HT1080 (cell line): Measurements from ENCODE around the gene CLMN. TPM values are rescaled to one million over a fixed set of nuclear protein-coding genes. Genes with fewer than 3 reads are reported as not detected.
"Not testable (repeated sequence)": the region's sequence is repeated elsewhere in the genome, so short reads cannot be mapped to it uniquely, and the experiment has no call there.

Experiments used
- DNase-seq: peaks from one replicate; pipeline ENCODE4 v3.0.0-alpha.2; 2015; ENCODE audit warnings: low read depth
- total RNA-seq: library from RNA; depleted of rRNA; stranded (reverse); fragments of >200 nt; shearing (Covaris generic); gene quantifications from 2 replicates; pipeline ENCODE4 v1.2.3, GENCODE V29; 2014

CLMN gene
- total RNA-seq, 1 experiment from 2014 or later = 3.8 TPM

- no peak for DNase-seq
Measured at GRCh38 chr14:95197551-95197950, 122.2 kb downstream of the CLMN start.

DNA sequence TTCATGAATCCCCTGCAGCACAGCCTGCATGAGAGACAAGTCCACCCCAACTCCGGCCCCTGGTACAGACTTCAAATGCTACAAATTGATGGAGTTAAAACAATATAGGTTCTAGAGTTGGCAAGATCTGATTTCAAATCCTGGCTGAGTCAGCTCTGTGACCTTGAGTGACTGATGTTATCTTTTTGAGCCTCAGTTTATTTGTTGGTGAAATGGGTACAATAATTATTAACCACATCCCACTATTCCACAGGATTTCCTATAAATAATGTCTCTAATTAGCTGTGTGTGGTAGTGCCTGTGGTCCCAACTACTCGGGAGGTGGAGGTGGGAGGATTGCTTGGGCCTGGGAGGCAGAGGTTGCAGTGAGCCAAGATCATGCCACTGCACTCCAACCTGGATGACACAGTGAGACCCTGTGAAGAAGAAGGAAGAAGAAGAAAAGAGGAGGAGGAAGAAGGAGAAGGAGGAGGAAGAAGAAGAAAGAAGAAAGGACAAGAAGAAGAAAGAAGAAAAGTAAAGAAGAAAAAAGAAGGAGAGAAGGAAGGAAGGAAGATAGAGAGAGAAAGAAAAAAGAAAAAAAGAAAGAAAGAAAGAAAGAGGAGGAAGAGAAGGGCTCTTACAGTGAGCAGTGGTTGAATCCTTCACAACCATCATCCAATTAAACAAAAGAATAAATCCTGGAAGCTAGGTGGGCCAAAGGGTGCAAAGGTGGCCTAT, 122.7 kb downstream of the CLMN start:
- no peak for DNase-seq

DNA sequence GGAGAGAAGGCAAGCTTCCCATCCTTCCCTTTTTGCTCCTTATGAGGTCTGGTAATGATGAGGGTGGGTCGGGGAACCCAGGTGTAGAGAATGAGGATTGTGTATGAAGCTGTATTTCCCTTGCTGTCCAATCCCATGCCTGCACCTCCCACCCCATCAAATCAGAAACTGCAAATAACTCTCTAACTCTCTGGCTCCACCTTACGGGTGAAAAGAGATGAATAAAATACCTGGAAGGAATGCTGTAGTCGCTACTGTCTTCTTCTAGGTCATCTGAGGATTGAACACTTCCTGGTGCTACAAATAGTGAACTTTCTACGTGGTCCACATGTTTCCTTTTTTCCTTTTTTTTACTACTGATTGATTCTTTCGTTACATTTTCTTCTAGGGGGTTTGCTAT, 123.4 kb downstream of the CLMN start:
- no peak for DNase-seq

GRCh38 chr14:95195031-95195430, 124.7 kb downstream of the CLMN start:
- DNase-seq = no peak

GRCh38 chr14:95193081-95193480, 126.6 kb downstream of the CLMN start:
- DNase-seq = no peak

GRCh38 chr14:95192311-95192710, 127.4 kb downstream of the CLMN start:
- no peak for DNase-seq

DNA sequence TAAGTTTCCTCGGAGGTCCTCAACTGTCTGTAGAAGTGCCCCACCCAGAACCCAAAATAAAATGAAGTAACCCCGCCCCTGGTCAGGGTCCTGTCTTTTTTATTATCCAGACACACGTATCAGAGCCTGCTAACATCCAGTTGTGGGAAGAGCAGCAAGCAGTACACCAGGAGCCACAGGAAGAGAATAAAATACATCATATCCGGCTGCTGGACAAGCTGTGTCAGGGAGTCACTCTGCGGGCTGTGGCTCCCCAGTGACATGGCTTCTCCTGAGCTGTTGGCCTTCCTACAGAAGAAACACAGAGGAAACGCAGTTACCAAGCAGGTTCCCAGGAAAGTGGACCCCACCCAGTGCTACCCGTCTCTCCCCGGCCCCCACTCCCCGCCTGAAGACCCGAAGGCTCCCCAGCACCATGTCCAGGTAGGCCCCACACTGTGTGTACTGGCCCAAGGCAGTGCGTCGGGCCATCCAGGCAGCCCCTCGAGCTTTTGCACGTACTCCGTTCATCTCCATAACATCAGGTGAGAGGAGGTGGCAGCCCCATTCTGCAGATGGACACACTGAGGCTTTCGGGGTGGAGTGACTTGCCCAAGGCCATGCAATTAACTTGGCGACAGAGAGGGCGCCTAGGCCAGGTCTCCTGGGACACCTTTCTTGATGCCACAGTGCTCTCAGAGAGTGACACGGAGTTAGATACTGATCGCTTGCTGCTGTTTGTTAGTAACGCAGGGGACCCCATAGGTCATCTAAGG, 128.1 kb downstream of the CLMN start:
- DNase-seq = no peak

- DNase-seq = no peak
Measured at GRCh38 chr14:95190857-95191256, 128.9 kb downstream of the CLMN start.

- no peak for DNase-seq
Measured at GRCh38 chr14:95190346-95190840, 129.3 kb downstream of the CLMN start.

DNA sequence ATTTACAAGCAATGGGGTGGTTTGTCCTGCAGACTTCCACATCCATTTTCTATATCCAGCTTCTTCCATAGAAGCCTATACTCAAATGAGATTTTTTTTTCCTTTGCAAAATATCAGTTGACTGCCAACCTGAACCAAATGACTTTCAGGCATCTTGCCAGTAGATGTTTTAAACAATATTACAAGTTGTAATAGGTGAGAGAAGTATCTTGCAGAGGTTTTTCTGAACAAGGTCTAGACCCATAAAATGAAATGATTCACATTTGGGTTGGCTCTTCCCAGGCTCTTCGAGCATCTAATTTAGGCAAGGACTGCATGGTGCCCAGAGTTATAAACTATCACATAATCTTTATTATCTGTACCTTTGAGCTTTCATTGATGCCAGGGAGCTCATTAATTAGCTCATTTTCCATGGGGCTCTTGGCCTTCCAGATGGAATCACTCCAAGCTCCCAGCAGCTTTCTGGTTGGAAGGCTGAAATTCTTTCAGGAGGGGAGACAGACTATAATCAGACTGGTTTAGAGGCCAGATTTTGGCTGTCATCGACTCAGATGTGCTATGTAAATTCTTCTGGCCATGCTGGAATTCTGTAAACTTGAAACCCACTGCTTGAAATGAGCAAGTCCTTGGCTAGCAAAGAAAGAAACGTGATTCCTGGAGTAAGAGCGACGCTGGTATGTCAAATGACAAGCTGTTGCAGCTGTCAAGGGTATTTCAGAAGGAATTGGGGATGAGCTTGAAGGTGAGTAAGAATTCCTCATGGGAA, 130.2 kb downstream of the CLMN start:
- DNase-seq = no peak

GRCh38 chr14:95188380-95188779, 131.3 kb downstream of the CLMN start:
- no peak for DNase-seq

GRCh38 chr14:95185767-95186392, 133.8 kb downstream of the CLMN start:
- DNase-seq = no peak

DNA sequence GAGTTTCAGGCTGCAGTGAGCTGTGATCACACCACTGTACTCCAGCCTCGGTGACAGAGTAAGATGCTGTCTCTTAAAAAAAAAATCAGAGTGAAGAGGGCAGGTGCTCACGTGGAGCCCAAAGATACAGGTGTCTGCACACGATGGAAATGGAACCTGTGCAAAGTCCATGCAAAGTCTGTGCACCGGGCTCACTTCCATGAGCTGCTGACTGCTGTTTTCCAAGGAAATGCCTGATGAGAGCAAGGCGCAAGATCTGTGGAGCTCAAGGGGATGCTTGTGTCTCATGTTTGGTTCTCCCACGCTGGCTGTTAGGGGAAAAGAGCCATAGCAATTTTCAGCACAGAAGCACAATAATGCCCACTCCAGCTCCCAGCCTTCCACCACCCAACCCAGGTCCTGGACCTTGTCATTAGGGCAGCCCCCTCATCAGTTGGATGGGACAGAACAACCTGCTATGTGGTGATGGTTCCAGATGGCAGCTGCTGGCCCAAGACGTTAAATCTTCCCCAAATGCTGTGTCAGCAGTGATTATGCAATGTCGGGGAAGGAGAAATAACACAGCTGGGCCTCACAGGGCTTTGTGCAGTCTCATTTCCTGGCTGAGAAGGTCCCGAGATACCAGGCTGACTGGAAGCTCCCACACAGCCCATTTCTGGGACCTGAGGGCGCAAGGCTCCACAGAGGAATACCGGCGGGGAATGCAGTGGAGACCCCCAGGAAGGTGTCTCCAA, 134.5 kb downstream of the CLMN start:
- DNase-seq = peak; percentile 46

- no peak for DNase-seq
Measured at GRCh38 chr14:95184413-95184790, 135.3 kb downstream of the CLMN start.

DNA sequence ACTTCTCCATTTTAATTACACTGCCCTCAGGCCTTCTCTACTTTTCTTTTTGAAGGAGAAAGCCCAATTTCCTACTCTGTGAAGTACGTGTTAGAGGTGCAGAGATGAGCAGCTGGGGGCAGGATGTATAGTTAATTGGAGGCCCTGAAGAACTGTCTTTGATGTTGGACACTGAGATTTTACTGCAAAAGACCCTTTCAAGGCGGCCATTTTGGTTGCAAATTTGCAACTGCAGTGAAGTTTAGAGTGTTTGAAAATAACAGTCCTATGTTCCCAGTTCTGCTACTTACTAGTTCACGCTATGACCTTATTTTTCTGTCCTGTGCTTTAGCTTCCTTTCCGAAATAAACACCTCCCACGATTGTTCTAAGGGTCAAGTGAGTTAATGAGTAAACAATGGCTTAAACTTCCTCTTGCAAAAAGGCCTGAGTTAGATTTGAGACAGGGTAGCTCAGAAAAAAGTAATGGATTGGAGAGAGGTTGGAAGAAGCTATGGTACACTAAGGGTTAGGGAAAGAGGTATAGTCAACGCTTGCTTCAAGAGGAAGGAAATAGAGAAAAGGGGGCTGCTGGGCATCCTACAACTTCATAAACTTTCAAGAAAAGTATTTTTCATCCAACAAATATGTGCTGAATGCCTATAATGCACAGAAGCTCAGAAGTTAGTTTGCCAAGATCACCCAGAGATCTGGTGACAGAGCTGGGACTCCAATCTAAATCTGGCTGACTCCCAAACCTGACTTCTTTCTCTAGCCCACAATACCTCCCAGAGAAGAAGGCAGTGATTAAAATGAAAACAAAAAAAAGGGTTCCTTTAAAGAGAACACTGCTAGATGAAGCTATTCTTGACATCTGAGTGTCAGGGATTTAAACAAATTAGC, 135.9 kb downstream of the CLMN start:
- DNase-seq = no peak

DNA sequence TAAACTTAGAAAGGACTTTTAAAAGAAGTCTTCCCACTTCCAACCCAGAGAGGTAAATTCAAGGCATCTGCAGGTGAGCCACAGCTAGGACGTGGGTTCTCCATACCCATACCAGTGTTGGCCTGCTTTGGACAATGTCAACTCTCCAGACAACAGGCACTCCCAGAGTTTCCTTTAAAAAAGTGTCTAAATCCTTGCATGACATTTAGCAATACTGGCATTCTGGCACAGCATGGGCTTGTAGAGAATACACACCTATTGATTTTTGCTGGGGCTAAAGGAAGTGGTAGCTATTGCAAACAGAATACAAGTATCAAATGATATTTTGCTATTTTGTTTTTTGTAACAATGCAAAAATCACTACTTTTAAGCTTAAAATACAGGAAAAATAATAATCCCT, 136.6 kb downstream of the CLMN start:
- DNase-seq = no peak

DNA sequence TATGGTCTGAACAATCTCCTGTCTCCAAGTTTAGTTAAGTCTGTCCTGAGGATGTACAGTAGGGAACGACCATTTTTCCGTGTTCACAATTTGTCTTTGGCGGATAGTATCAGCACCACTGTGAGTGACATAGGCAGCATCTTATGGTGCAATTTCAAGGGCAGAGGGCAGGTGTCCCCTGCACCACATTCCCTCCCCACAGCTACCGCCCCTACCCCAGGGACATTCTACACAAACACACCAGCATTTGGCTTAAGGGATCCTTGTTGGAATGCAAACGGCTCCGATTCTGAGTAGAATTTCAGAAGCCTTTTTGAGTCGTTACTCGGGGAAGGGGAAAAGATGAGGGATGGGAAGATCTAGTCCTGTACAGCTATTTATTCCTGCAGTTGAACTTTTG, 137.3 kb downstream of the CLMN start:
- DNase-seq = no peak

DNA sequence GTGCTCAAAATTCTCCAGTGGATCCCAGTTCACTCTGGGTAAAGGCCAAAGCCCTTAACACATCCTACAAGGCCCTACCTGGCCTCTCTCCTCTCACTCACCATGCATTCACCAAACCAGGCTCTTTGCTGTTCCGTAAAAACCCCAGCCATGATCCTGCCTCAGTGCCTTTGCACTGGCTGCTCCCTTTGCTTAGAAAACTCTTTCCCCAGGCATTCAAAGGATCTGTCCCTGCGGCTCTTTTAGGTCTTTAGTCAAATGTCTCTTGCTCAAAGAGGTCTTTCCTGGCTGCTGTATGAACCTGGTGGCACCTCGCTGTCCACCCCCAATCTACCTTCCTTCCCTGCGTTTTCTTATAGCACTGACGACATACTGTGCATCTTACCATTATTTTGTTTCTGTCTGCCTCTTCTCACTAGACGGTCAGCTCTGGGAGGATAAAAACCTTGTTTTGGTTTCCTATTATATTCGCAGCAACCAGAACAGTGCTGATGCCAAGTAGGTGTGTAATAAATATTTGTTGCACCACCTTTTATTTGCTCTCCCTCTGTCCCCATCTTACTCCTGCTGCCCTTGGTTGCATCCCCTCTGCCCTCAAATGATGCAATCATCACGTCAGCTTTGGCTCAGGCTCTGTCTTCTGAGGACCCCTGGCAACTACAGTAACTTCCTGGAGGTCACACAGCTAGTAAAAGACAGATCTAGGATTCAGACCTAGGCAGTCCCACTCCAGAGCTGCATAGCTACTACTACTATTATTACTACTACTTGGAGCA, 138.6 kb downstream of the CLMN start:
- DNase-seq = no peak

DNA sequence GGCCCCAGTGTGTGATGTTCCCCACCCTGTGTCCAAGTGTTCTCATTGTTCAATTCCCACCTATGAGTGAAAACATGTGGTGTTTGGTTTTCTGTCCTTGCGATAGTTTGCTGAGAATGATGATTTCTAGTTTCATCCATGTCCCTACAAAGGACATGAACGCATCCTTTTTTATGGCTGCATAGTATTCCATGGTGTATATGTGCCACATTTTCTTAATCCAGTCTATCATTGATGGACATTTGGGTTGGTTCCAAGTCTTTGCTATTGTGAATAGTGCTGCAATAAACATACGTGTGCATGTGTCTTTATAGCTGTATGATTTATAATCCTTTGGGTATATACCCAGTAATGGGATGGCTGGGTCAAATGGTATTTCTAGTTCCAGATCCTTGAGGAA, 144.0 kb downstream of the CLMN start:
- not testable (repeated sequence) for DNase-seq
